Jurkat, Clone E6-1 (cell line): ENCODE data around the gene FOXO3.
A peak's percentile ranks its signal among the peaks of the same experiment; 100 is the strongest.
"Not testable (repeated sequence)": the region's sequence is repeated elsewhere in the genome, so short reads cannot be mapped to it uniquely, and the experiment has no call there.

Experiments
- DNase-seq: peaks from one replicate; pipeline ENCODE4 v3.0.0-alpha.2; 2011; ENCODE audit warnings: low read depth, low spot score
- H3K4me3 ChIP-seq: 2 replicates; pipeline ENCODE4 v1.5.1; 2011; ENCODE audit warnings: mild to moderate bottlenecking, low read length, control low read depth, moderate library complexity

Gene FOXO3

GRCh38 chr6:108650325-108650724, 89.6 kb downstream of the FOXO3 start:
- no peak for DNase-seq
- H3K4me3 ChIP-seq, result no peak overlapping the region

- H3K4me3 ChIP-seq, result no peak overlapping the region
- no peak for DNase-seq
Observed at GRCh38 chr6:108650781-108651180, 90.1 kb downstream of the FOXO3 start.

GRCh38 chr6:108651340-108652227, 90.9 kb downstream of the FOXO3 start:
- DNase-seq, result no peak
- H3K4me3 ChIP-seq, result no peak overlapping the region

- no peak for DNase-seq
- no peak overlapping the region for H3K4me3 ChIP-seq
Observed at GRCh38 chr6:108652375-108652774, 91.7 kb downstream of the FOXO3 start.

- no peak for DNase-seq
- H3K4me3 ChIP-seq, result no peak overlapping the region
Observed at GRCh38 chr6:108653949-108654348, 93.2 kb downstream of the FOXO3 start.

- H3K4me3 ChIP-seq, result no peak overlapping the region
- DNase-seq, result no peak
Observed at GRCh38 chr6:108654465-108655106, 93.9 kb downstream of the FOXO3 start.

GRCh38 chr6:108655806-108656651, 95.3 kb downstream of the FOXO3 start:
- DNase-seq, result no peak
- H3K4me3 ChIP-seq, result no peak overlapping the region

- DNase-seq, result no peak
- H3K4me3 ChIP-seq, result no peak overlapping the region
Observed at GRCh38 chr6:108656836-108657235, 96.1 kb downstream of the FOXO3 start.

GRCh38 chr6:108658174-108658573, 97.5 kb downstream of the FOXO3 start:
- no peak for DNase-seq
- no peak overlapping the region for H3K4me3 ChIP-seq

GRCh38 chr6:108658785-108659184, 98.1 kb downstream of the FOXO3 start:
- H3K4me3 ChIP-seq, DNase-seq: not testable (repeated sequence)

GRCh38 chr6:108660251-108660650, 99.5 kb downstream of the FOXO3 start:
- H3K4me3 ChIP-seq, result no peak overlapping the region
- no peak for DNase-seq

- H3K4me3 ChIP-seq, result no peak overlapping the region
- no peak for DNase-seq
Observed at GRCh38 chr6:108661430-108661829, 100.7 kb downstream of the FOXO3 start.

GRCh38 chr6:108661982-108662381, 101.3 kb downstream of the FOXO3 start:
- no peak for DNase-seq
- H3K4me3 ChIP-seq, result no peak overlapping the region

- H3K4me3 ChIP-seq, result no peak overlapping the region
- no peak for DNase-seq
Observed at GRCh38 chr6:108662702-108663101, 102.0 kb downstream of the FOXO3 start.

GRCh38 chr6:108663494-108664064, 102.9 kb downstream of the FOXO3 start:
- H3K4me3 ChIP-seq, DNase-seq: not testable (repeated sequence)

GRCh38 chr6:108665495-108666196, 104.9 kb downstream of the FOXO3 start:
- no peak overlapping the region for H3K4me3 ChIP-seq
- peak; percentile 50 for DNase-seq

GRCh38 chr6:108666656-108667260, 106.0 kb downstream of the FOXO3 start:
- H3K4me3 ChIP-seq, result no peak overlapping the region
- no peak for DNase-seq

- no peak for DNase-seq
- no peak overlapping the region for H3K4me3 ChIP-seq
Observed at GRCh38 chr6:108667993-108668392, 107.3 kb downstream of the FOXO3 start.
